ENCODE measurements around the gene GFRA4. TPM values are rescaled to one million over a fixed set of nuclear protein-coding genes. Genes with fewer than 3 reads are reported as not detected.

The GFRA4 gene
- total RNA-seq, 1 experiment from 2014 or later = not detected

- Histone ChIP-seq H3K27ac (ENCODE audit: insufficient read length, low read depth, low read length) (no peak overlapping the region), H4K91ac (ENCODE audit: insufficient read length, low read depth, low read length) (no peak overlapping the region), H3K79me2 (ENCODE audit: insufficient read depth, low read length) (no peaks in the 10 kb centered on the region), H2BK15ac (ENCODE audit: low read depth, low read length) (no peak overlapping the region), H3T11ph (ENCODE audit: low read length) (no peak overlapping the region), H3K56ac (ENCODE audit: insufficient read length, low read depth, low read length) (no peak overlapping the region), H3K9ac (ENCODE audit: extremely low read depth, insufficient read length, low read length) (no peak overlapping the region), H3K14ac (ENCODE audit: insufficient read depth, low read length) (no peak overlapping the region), H2AFZ (ENCODE audit: low read length) (no peak overlapping the region), H2BK5ac (ENCODE audit: insufficient read length, low read length) (no peak overlapping the region), H3K9me3 (ENCODE audit: control insufficient read depth, low read depth, low read length) (no peaks in the 10 kb centered on the region), H2BK12ac (ENCODE audit: insufficient read length, low read depth, low read length) (no peak overlapping the region), H3K4ac (ENCODE audit: low read depth, low read length) (no peak overlapping the region), H3K23me2 (ENCODE audit: insufficient read length, low read depth, low read length, poor library complexity, severe bottlenecking) (no peaks in the 10 kb centered on the region), H4K20me1 (ENCODE audit: control insufficient read depth, insufficient read depth, insufficient read length) (no peaks in the 10 kb centered on the region), H3K4me1 (ENCODE audit: insufficient read depth, low read length) (no peaks in the 10 kb centered on the region), H3K23ac (ENCODE audit: insufficient read length, low read depth, low read length) (no peak overlapping the region), H4K5ac (ENCODE audit: insufficient read length, low read depth, low read length) (no peak overlapping the region), H2AK5ac (ENCODE audit: insufficient read length, low read length) (no peak overlapping the region), H3K18ac (ENCODE audit: insufficient read length, low read depth, low read length) (no peak overlapping the region), H4K8ac (replicated peaks; ENCODE audit: insufficient read length, low read depth, low read length) (no peak overlapping the region), H3K4me2 (ENCODE audit: insufficient read depth, insufficient read length, low read length) (no peak overlapping the region), H2BK20ac (ENCODE audit: low read depth, low read length, poor library complexity, severe bottlenecking) (no peak overlapping the region), H3K79me1 (ENCODE audit: insufficient read depth, low read depth, low read length, poor library complexity, severe bottlenecking) (no peaks in the 10 kb centered on the region), H3K27me3 (ENCODE audit: insufficient read depth, low read length) (no peaks in the 10 kb centered on the region; the same call in 1 of the 2 replicates), H2BK120ac (ENCODE audit: low read depth, low read length, poor library complexity, severe bottlenecking) (no peak overlapping the region)
- no peak for TF ChIP-seq CTCF (conservative IDR thresholded peaks at IDR 0.05)
- no CpG with 5 or more reads among the region's 4 CpGs for WGBS (ENCODE audit: extremely low coverage, insufficient read length, low lambda C conversion rate)
- peaks cover under 1% of the 10 kb centered on the region for H3K27me3 Mint-ChIP-seq (ENCODE audit: low read depth)
- H3K4me3 Mint-ChIP-seq = no peak overlapping the region; a peak in 1 of 5 replicates
- DNase-seq = no peak
- no peaks in the 10 kb centered on the region for H3K36me3 Mint-ChIP-seq (ENCODE audit: insufficient read depth in 1 of 3, low read depth in 3 of 3)
- H3K27ac Mint-ChIP-seq = no peak overlapping the region
- H3K4me1 Mint-ChIP-seq = no peaks in the 10 kb centered on the region
- H3K9me3 Mint-ChIP-seq = no peaks in the 10 kb centered on the region
Measured at GRCh38 chr20:3711484-3711941, 48.3 kb upstream of the GFRA4 start.
